ENCODE data around the gene ABI3BP.

The ABI3BP gene

GRCh38 chr3:100836661-100837060 lies 156.6 kb downstream of the ABI3BP start:
- no peak for DNase-seq (ENCODE audit: low spot score)

GRCh38 chr3:100834332-100834731 lies 158.9 kb downstream of the ABI3BP start:
- DNase-seq (ENCODE audit: low spot score), result no peak

- peak; percentile 91 for DNase-seq (ENCODE audit: low spot score)
These were observed 159.7 kb downstream of the ABI3BP start for GRCh38 chr3:100833483-100833882.

DNA sequence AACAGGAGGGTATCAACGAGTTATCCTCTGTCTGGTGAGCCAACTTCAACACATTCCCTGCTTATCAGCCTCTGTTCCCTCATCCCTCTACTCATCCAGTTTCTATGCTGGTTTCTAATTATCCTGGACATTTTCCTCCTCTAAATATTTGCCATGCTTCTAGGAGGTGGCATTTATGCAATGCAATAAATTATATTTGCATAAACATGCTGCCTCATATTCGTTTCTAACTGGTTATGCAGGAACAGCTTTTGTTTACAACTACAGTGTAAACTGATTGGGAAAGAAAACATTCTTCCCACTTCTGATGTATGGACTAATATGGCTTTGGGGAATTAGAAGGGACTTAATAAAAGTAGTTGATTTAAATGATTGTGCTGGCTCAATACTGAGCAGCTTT lies 161.6 kb downstream of the ABI3BP start:
- no peak for DNase-seq (ENCODE audit: low spot score)

GRCh38 chr3:100830931-100831330 lies 162.3 kb downstream of the ABI3BP start:
- no peak for DNase-seq (ENCODE audit: low spot score)

DNA sequence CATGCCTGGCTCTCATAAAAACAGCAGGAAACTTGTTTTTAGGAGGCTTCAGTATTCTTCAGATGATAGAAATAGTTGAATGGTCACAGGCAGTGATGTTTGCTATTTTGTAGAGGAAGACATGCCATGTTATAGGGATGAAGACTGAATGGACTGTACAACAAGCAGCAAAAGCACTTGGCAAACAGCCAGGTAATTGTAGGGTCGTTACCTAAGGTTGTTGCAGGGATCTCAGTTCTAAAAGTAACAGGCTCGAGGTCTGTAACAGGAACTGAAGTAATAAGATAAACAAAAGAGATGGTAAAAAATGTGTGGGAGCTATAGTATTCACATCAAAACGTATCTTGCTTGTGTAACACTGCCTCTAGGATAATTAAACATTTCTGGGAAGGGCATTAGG lies 167.6 kb downstream of the ABI3BP start:
- no peak for DNase-seq (ENCODE audit: low spot score)

DNA sequence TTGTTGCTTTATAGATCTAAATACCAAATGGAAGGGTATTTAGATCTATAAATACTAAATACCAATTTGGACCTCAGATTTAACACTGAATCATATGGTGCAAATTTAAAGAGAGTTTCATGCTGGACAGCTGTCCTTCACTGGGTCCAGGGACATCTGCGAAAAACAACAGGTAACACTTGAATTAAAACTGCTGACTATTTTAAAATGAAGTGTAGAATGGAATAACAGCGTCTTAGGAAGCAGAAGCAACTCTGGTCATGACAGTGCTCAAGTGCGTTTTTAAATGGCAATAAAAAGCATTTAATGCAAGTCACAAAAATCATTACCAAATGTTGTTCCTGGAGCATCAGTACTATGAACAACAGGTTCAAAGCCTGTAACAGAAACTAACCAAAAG lies 177.6 kb downstream of the ABI3BP start:
- no peak for DNase-seq (ENCODE audit: low spot score)

- DNase-seq (ENCODE audit: low spot score), result no peak
These were observed 179.4 kb downstream of the ABI3BP start for GRCh38 chr3:100813828-100814227.

GRCh38 chr3:100811779-100812507 lies 181.3 kb downstream of the ABI3BP start:
- DNase-seq (ENCODE audit: low spot score), result no peak

DNA sequence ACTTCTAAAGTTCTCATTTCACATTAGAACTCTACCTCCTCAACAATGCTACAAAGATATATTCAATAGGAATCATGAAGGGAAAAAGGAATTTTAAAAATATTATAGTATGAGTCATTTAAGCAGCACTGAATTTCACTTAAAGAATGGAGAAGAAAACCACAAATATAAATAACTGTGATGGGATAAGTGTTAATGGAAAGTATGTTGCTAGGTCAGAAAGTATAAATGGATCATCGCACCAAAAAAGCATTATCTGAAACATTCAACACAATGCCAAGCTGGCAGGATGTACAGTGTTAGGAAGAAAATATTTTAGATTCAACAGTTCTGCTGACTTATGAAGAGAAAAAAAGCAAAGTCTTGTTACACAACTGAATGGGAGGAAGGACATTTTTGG lies 182.6 kb downstream of the ABI3BP start:
- no peak for DNase-seq (ENCODE audit: low spot score)

DNA sequence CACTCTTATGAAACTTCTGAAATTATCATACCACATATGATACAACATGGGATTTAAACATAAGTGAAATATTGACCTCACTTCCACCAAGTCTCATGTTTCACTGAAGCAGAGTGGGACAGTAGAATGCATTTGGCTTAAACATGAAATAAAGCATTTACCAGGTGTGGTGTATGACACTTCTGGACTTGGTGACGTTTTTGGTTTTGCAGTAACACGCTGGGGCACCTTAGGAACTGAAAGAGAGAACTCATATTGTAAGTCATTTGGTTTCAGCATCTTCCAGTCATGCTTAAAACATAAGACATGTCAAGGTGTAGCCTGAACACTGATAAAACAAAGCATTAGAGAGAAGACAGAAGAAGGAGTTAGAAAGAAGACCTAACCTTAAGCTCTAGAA lies 188.6 kb downstream of the ABI3BP start:
- no peak for DNase-seq (ENCODE audit: low spot score)

GRCh38 chr3:100803711-100804110 lies 189.5 kb downstream of the ABI3BP start:
- no peak for DNase-seq (ENCODE audit: low spot score)

DNA sequence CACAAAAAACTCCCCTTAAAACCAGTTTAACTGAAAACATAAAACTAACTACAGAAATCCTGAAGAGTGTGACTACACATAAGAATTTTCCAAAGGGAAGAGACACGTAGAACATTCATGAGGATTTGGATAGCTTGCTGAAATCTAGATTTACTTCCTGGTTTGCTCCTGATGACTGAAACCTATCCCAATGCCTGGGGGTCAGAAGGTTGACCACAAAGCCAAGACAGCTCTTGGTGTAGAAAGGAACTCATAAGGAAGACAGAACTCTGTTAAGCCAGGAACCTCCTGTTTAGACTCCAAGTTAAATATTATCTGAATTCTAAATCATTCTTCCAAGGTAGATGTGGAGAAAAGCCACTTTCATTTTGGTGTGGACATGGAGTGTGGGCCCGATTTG lies 191.1 kb downstream of the ABI3BP start:
- no peak for DNase-seq (ENCODE audit: low spot score)

- DNase-seq (ENCODE audit: low spot score), result no peak
These were observed 195.2 kb downstream of the ABI3BP start for GRCh38 chr3:100798012-100798411.

DNA sequence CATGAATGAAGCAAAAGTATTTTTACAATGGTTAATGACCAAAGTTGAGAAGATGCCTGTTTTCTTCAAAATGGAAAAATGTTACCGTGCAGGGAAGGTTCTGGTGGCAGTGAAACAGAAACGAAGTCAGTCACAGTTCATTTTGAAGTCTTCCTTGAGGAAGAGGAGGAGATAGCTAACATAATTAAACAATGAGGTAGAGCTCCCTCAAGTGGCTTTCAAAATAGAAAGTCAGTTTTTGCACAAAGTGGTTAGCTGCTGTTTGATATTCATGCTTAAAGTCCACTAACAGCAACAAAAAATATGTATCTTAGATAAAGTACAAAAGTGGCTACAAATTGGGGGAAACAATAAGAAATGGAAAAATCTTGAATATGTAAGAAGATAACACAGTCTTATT lies 196.7 kb downstream of the ABI3BP start:
- DNase-seq (ENCODE audit: low spot score), result peak; percentile 17

GRCh38 chr3:100789579-100789978 lies 203.6 kb downstream of the ABI3BP start:
- no peak for DNase-seq (ENCODE audit: low spot score)

DNA sequence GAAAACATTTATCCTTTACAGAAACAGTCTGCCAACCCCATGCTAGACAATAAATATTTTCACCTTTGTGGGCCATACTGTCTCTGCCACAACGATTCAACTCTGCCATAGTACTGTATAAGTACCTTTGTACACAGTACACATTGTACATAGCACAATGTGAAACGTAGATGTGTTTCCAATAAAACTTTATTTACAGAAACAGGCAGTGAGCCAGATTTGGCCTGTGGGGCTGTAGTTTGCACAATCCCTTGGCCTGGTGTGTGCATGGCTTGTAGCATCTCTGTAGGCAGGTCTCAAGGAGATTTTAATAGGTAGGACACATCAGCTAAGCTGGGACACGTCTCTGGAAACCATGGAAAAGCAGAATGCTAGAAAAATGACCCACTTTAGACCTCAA lies 209.6 kb downstream of the ABI3BP start:
- no peak for DNase-seq (ENCODE audit: low spot score)

DNA sequence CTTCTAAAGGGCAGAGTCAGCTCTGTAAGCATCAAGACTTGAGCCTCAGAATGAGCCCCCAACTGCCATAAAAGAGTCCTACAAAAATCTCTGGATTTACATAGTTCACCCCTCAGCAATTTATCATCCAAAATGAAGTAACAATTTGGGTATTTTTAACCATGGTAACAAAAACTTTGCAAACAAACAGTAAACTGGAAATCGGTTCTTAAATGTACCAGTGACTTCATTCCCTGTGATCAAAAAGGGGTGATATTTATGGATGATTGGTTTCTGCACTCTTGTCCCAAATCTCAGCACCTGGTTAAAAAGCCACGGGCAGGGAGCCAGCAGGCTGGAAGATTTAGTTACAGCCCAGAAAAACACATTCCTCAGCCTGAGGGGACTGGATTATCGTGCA lies 210.3 kb downstream of the ABI3BP start:
- DNase-seq (ENCODE audit: low spot score), result no peak

- no peak for DNase-seq (ENCODE audit: low spot score)
These were observed 210.9 kb downstream of the ABI3BP start for GRCh38 chr3:100782348-100782747.

DNA sequence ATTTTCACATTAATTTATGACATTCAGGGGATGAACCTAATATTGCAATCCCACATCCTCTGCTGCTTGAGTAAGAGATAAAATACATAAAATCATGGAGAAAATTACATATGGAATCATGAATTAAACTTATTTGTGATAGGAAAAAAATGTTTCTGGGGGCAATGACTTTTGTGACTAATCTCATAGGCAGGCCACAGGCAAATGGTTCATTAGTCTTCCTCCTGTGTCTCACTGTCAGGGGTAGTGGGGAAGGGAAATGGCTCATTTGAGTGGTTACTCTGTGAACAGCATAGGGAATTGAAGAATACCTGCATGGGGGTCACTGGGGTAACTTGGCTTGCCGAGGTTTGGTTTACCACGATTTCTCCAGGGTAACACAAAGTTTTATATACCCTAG lies 211.9 kb downstream of the ABI3BP start:
- no peak for DNase-seq (ENCODE audit: low spot score)

- DNase-seq (ENCODE audit: low spot score), result no peak
These were observed 213.1 kb downstream of the ABI3BP start for GRCh38 chr3:100780071-100780622.

- DNase-seq (ENCODE audit: low spot score), result no peak
These were observed 213.7 kb downstream of the ABI3BP start for GRCh38 chr3:100779480-100779879.

- no peak for DNase-seq (ENCODE audit: low spot score)
These were observed 215.9 kb downstream of the ABI3BP start for GRCh38 chr3:100777271-100777670.

DNA sequence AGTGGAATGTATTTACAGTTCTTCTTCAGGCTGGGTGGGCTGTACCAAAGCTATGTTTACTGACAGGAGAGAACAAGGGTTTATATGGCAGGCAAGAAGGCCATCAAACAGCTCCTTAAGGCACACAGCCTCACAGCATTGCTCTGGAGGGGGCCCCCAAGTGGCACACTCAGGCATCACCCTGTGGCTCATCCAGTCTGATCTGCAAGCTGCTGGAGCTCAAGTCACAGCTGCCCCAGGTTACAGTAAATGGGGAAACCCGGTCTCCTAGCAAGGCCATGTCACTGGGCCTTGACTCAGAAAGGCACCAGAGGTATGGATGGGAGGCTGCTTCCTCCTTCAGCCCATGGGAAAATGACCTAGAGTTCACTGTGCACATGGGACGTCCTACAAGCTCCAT lies 216.5 kb downstream of the ABI3BP start:
- no peak for DNase-seq (ENCODE audit: low spot score)

All from pons (tissue), 1 donor.